HG02884 (cell line): ENCODE data around the gene SDSL.

Experiments used
- ATAC-seq: cut with Tn5 transposase; IDR thresholded peaks from one replicate; pipeline ENCODE4 v1.9.1; 2021; ENCODE audit warnings: mild to moderate bottlenecking, moderate library complexity; ENCODE audit not compliant: unreplicated experiment

The SDSL gene

GRCh38 chr12:113466454-113467141, 44.4 kb downstream of the SDSL start:
- no peak for ATAC-seq

GRCh38 chr12:113467142-113467501, 44.9 kb downstream of the SDSL start:
- ATAC-seq: no peak

- no peak for ATAC-seq
These were observed 45.6 kb downstream of the SDSL start for GRCh38 chr12:113467502-113468364.

- ATAC-seq: no peak
These were observed 46.4 kb downstream of the SDSL start for GRCh38 chr12:113468365-113469223.

- no peak for ATAC-seq
These were observed 47.2 kb downstream of the SDSL start for GRCh38 chr12:113469224-113469948.

GRCh38 chr12:113469949-113470743, 48.0 kb downstream of the SDSL start:
- no peak for ATAC-seq

- ATAC-seq: no peak
These were observed 48.9 kb downstream of the SDSL start for GRCh38 chr12:113470871-113471618.

- ATAC-seq: no peak
These were observed 49.5 kb downstream of the SDSL start, which contains the start of gene LHX5 for GRCh38 chr12:113471619-113472171. TSS of gene LHX5 (minus strand) at chr12:113471871. CDS start at chr12:113471498, 373 bp downstream.

GRCh38 chr12:113472191-113473121, 50.3 kb downstream of the SDSL start:
- no peak for ATAC-seq

- no peak for ATAC-seq
These were observed 51.2 kb downstream of the SDSL start for GRCh38 chr12:113473400-113473799.

GRCh38 chr12:113473942-113474341, 51.8 kb downstream of the SDSL start:
- no peak for ATAC-seq

GRCh38 chr12:113474635-113475436, 52.7 kb downstream of the SDSL start:
- no peak for ATAC-seq

- no peak for ATAC-seq
These were observed 53.4 kb downstream of the SDSL start for GRCh38 chr12:113475451-113476175.

- no peak for ATAC-seq
These were observed 54.2 kb downstream of the SDSL start for GRCh38 chr12:113476176-113476986.

- ATAC-seq: no peak
These were observed 55.1 kb downstream of the SDSL start for GRCh38 chr12:113477171-113477841.
